HG02642 (cell line): ENCODE measurements around the gene PCNX4.

ENCODE experiments used
- ATAC-seq: cut with Tn5 transposase; IDR thresholded peaks from one replicate; pipeline ENCODE4 v1.9.1; 2021; ENCODE audit warnings: mild to moderate bottlenecking; ENCODE audit not compliant: unreplicated experiment, poor library complexity

The PCNX4 gene

GRCh38 chr14:60170948-60171347 is 79.2 kb downstream of the PCNX4 start:
- no peak for ATAC-seq

GRCh38 chr14:60171690-60172089 is 80.0 kb downstream of the PCNX4 start:
- no peak for ATAC-seq

- no peak for ATAC-seq
Measured at GRCh38 chr14:60174352-60175254, 82.9 kb downstream of the PCNX4 start.

- no peak for ATAC-seq
Measured at GRCh38 chr14:60175255-60175902, 83.7 kb downstream of the PCNX4 start.

- no peak for ATAC-seq
Measured at GRCh38 chr14:60178164-60178563, 86.4 kb downstream of the PCNX4 start.

GRCh38 chr14:60178820-60179219 is 87.1 kb downstream of the PCNX4 start:
- ATAC-seq, result no peak

GRCh38 chr14:60179431-60179869 is 87.7 kb downstream of the PCNX4 start:
- no peak for ATAC-seq

GRCh38 chr14:60183138-60183537 is 91.4 kb downstream of the PCNX4 start:
- peak; percentile 36 for ATAC-seq

- ATAC-seq, result peak; percentile 40
Measured at GRCh38 chr14:60183741-60184140, 92.0 kb downstream of the PCNX4 start.

GRCh38 chr14:60184146-60184904 is 92.6 kb downstream of the PCNX4 start:
- ATAC-seq, result peak; percentile 46

GRCh38 chr14:60184905-60185555 is 93.3 kb downstream of the PCNX4 start:
- ATAC-seq, result no peak

GRCh38 chr14:60188115-60188514 is 96.4 kb downstream of the PCNX4 start:
- no peak for ATAC-seq

- ATAC-seq, result no peak
Measured at GRCh38 chr14:60188696-60189095, 97.0 kb downstream of the PCNX4 start.

GRCh38 chr14:60189923-60190840 is 98.5 kb downstream of the PCNX4 start:
- ATAC-seq, result no peak

- peak; percentile 70 for ATAC-seq
Measured at GRCh38 chr14:60195179-60195810, 103.6 kb downstream of the PCNX4 start.

GRCh38 chr14:60196291-60196690 is 104.6 kb downstream of the PCNX4 start:
- ATAC-seq, result no peak

GRCh38 chr14:60197629-60198303 is 106.0 kb downstream of the PCNX4 start:
- ATAC-seq, result no peak

GRCh38 chr14:60199321-60199720 is 107.6 kb downstream of the PCNX4 start:
- no peak for ATAC-seq
